Dendritic cell treated with granulocyte-macrophage colony-stimulating factor and Interleukin-4, amounts not matched to agents 40 ng/mL and 50 ng/mL, for 4 days (primary cell): ENCODE data around the gene MAG.

ENCODE experiments used
- H3K27ac Mint-ChIP-seq: one replicate; pipeline ENCODE4 v1.8.0; 2022; ENCODE audit warnings: mild to moderate bottlenecking, mixed read lengths
- H3K27me3 Mint-ChIP-seq: one replicate; pipeline ENCODE4 v1.8.0; 2022; ENCODE audit warnings: mild to moderate bottlenecking, mixed read lengths
- H3K36me3 Mint-ChIP-seq: one replicate; pipeline ENCODE4 v1.8.0; 2022; ENCODE audit warnings: low read depth, mixed read lengths
- H3K4me1 Mint-ChIP-seq: one replicate; pipeline ENCODE4 v1.8.0; 2022; ENCODE audit warnings: low read depth, mixed read lengths
- H3K4me3 Mint-ChIP-seq: one replicate; pipeline ENCODE4 v1.8.0; 2022; ENCODE audit warnings: mild to moderate bottlenecking, moderate library complexity, mixed read lengths
- H3K9me3 Mint-ChIP-seq: one replicate; pipeline ENCODE4 v1.8.0; 2022; ENCODE audit warnings: mixed read lengths
- intact Hi-C: fragments of 100-400 bp; cut with micrococcal nuclease; formaldehyde crosslinking; loops from one replicate; pipeline ENCODE4 v1.15.0; 2022

The MAG gene

GRCh38 chr19:35360880-35361420 lies 69.0 kb downstream of the MAG start:
- H3K4me3 Mint-ChIP-seq = no peak overlapping the region
- peaks cover 2% of the 10 kb centered on the region for H3K27me3 Mint-ChIP-seq
- no peak overlapping the region for H3K27ac Mint-ChIP-seq
- H3K36me3 Mint-ChIP-seq = no peaks in the 10 kb centered on the region
- H3K4me1 Mint-ChIP-seq = peaks cover 26% of the 10 kb centered on the region
- H3K9me3 Mint-ChIP-seq = no peaks in the 10 kb centered on the region
- intact Hi-C loops = no loop called here

GRCh38 chr19:35362261-35363000 lies 70.5 kb downstream of the MAG start:
- H3K4me3 Mint-ChIP-seq = no peak overlapping the region
- no peaks in the 10 kb centered on the region for H3K27me3 Mint-ChIP-seq
- no peak overlapping the region for H3K27ac Mint-ChIP-seq
- peaks cover 16% of the 10 kb centered on the region for H3K4me1 Mint-ChIP-seq
- intact Hi-C loops = no loop called here
- no peaks in the 10 kb centered on the region for H3K9me3 Mint-ChIP-seq
- no peaks in the 10 kb centered on the region for H3K36me3 Mint-ChIP-seq

GRCh38 chr19:35363001-35363590 lies 71.1 kb downstream of the MAG start:
- H3K36me3 Mint-ChIP-seq = no peaks in the 10 kb centered on the region

More at GRCh38 chr19:35363001-35363590, 71.1 kb downstream of the MAG start:
- H3K27ac Mint-ChIP-seq = no peak overlapping the region
- H3K4me3 Mint-ChIP-seq = no peak overlapping the region
- H3K9me3 Mint-ChIP-seq = no peaks in the 10 kb centered on the region
- intact Hi-C loops = no loop called here
- peaks cover 9% of the 10 kb centered on the region for H3K4me1 Mint-ChIP-seq
- no peaks in the 10 kb centered on the region for H3K27me3 Mint-ChIP-seq
